Astrocyte (in vitro differentiated cells and primary cell): Measurements from ENCODE around the gene ASB6.

ENCODE experiments used
- EZH2 ChIP-seq: IDR thresholded peaks from 2 replicates; pipeline ENCODE4 v1.6.1; 2012; ENCODE audit warnings: mild to moderate bottlenecking, low read length, inconsistent platforms; ENCODE audit not compliant: insufficient read depth
- TF ChIP-seq, protein P1 (sequence below): IDR thresholded peaks from 2 replicates; pipeline ENCODE4 v1.5.1; 2011; ENCODE audit warnings: low read depth, mild to moderate bottlenecking, inconsistent platforms, low read length, moderate library complexity; ENCODE audit not compliant: insufficient read depth

DNA sequence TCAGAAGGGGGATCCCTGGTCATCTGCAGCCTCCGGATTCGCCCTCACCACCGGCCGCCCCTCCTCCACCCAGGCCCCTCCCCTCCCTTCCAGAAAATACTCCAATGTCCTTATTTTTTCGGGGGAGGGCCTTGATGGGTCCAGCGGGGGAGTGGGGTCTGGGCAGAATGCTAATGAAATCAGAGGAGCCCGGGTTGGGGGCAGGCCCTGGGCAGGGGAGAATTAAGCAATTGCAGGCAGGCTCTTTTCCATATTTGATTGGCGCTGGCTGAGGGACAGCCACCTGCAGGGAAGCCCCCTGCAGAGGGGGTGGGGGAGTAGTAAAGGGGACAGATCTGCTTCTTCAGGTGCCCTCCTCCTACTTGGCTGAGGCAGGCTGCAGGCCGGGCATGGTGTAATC is 44.8 kb upstream of the ASB6 start:
- TF ChIP-seq, protein P1, sequence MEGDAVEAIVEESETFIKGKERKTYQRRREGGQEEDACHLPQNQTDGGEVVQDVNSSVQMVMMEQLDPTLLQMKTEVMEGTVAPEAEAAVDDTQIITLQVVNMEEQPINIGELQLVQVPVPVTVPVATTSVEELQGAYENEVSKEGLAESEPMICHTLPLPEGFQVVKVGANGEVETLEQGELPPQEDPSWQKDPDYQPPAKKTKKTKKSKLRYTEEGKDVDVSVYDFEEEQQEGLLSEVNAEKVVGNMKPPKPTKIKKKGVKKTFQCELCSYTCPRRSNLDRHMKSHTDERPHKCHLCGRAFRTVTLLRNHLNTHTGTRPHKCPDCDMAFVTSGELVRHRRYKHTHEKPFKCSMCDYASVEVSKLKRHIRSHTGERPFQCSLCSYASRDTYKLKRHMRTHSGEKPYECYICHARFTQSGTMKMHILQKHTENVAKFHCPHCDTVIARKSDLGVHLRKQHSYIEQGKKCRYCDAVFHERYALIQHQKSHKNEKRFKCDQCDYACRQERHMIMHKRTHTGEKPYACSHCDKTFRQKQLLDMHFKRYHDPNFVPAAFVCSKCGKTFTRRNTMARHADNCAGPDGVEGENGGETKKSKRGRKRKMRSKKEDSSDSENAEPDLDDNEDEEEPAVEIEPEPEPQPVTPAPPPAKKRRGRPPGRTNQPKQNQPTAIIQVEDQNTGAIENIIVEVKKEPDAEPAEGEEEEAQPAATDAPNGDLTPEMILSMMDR: no peak
- no peak for TF ChIP-seq EZH2
